ENCODE data around the gene LLCFC1.

Gene LLCFC1

GRCh38 chr7:142901426-142902259, 37.6 kb upstream of the LLCFC1 start:
- TF ChIP-seq GATA2 (IDR thresholded peaks at IDR 0.05; ENCODE audit: low read depth, low read length) (no peak), GATA3 (IDR thresholded peaks at IDR 0.05; ENCODE audit: low read depth, low read length) (no peak)

GRCh38 chr7:142904128-142904527, 35.2 kb upstream of the LLCFC1 start:
- no peak for TF ChIP-seq GATA3 (IDR thresholded peaks at IDR 0.05; ENCODE audit: low read depth, low read length)
- TF ChIP-seq GATA2 (IDR thresholded peaks at IDR 0.05; ENCODE audit: low read depth, low read length): no peak

GRCh38 chr7:142905759-142906158, 33.5 kb upstream of the LLCFC1 start:
- TF ChIP-seq GATA3 (IDR thresholded peaks at IDR 0.05; ENCODE audit: low read depth, low read length) (no peak), GATA2 (IDR thresholded peaks at IDR 0.05; ENCODE audit: low read depth, low read length) (no peak)

GRCh38 chr7:142906643-142907042, 32.6 kb upstream of the LLCFC1 start:
- TF ChIP-seq GATA3 (IDR thresholded peaks at IDR 0.05; ENCODE audit: low read depth, low read length): no peak
- TF ChIP-seq GATA2 (IDR thresholded peaks at IDR 0.05; ENCODE audit: low read depth, low read length): no peak

GRCh38 chr7:142908290-142908689, 31.0 kb upstream of the LLCFC1 start:
- TF ChIP-seq GATA3 (IDR thresholded peaks at IDR 0.05; ENCODE audit: low read depth, low read length): no peak

- TF ChIP-seq GATA3 (IDR thresholded peaks at IDR 0.05; ENCODE audit: low read depth, low read length) (no peak), GATA2 (IDR thresholded peaks at IDR 0.05; ENCODE audit: low read depth, low read length) (no peak)
These were observed 30.1 kb upstream of the LLCFC1 start for GRCh38 chr7:142908921-142909890.

- TF ChIP-seq GATA3 (IDR thresholded peaks at IDR 0.05; ENCODE audit: low read depth, low read length) (no peak), GATA2 (IDR thresholded peaks at IDR 0.05; ENCODE audit: low read depth, low read length) (no peak)
These were observed 29.3 kb upstream of the LLCFC1 start for GRCh38 chr7:142910031-142910433.

- no peak for TF ChIP-seq GATA2 (IDR thresholded peaks at IDR 0.05; ENCODE audit: low read depth, low read length)
- no peak for TF ChIP-seq GATA3 (IDR thresholded peaks at IDR 0.05; ENCODE audit: low read depth, low read length)
These were observed 28.8 kb upstream of the LLCFC1 start for GRCh38 chr7:142910481-142910880.

GRCh38 chr7:142913051-142913450, 26.2 kb upstream of the LLCFC1 start:
- TF ChIP-seq GATA3 (IDR thresholded peaks at IDR 0.05; ENCODE audit: low read depth, low read length): no peak
- TF ChIP-seq GATA2 (IDR thresholded peaks at IDR 0.05; ENCODE audit: low read depth, low read length): no peak

GRCh38 chr7:142913566-142913965, 25.7 kb upstream of the LLCFC1 start:
- TF ChIP-seq GATA3 (IDR thresholded peaks at IDR 0.05; ENCODE audit: low read depth, low read length): no peak
- TF ChIP-seq GATA2 (IDR thresholded peaks at IDR 0.05; ENCODE audit: low read depth, low read length): no peak

- TF ChIP-seq GATA3 (IDR thresholded peaks at IDR 0.05; ENCODE audit: low read depth, low read length) (no peak), GATA2 (IDR thresholded peaks at IDR 0.05; ENCODE audit: low read depth, low read length) (no peak)
These were observed 25.2 kb upstream of the LLCFC1 start for GRCh38 chr7:142914121-142914520.

- TF ChIP-seq GATA3 (IDR thresholded peaks at IDR 0.05; ENCODE audit: low read depth, low read length) (no peak), GATA2 (IDR thresholded peaks at IDR 0.05; ENCODE audit: low read depth, low read length) (no peak)
These were observed 24.0 kb upstream of the LLCFC1 start for GRCh38 chr7:142915315-142915714.

GRCh38 chr7:142916508-142916907, 22.8 kb upstream of the LLCFC1 start:
- TF ChIP-seq GATA3 (IDR thresholded peaks at IDR 0.05; ENCODE audit: low read depth, low read length) (no peak), GATA2 (IDR thresholded peaks at IDR 0.05; ENCODE audit: low read depth, low read length) (no peak)

- TF ChIP-seq GATA2 (IDR thresholded peaks at IDR 0.05; ENCODE audit: low read depth, low read length) (no peak), GATA3 (IDR thresholded peaks at IDR 0.05; ENCODE audit: low read depth, low read length) (no peak)
These were observed 21.8 kb upstream of the LLCFC1 start for GRCh38 chr7:142917447-142917846.

Data from SH-SY5Y (cell line).